A549 (cell line): ENCODE data around the gene TCF7L2. TPM values are rescaled to one million over a fixed set of nuclear protein-coding genes. Genes with fewer than 3 reads are reported as not detected.

Experiments
- ATAC-seq, 2 experiments: fragments of 200-7000 bp in 1 of 2; fragments of >200 bp in 1 of 2; cut with Nextera tagmentation in 1 of 2; cut with Tn5 transposase in 1 of 2; 3 replicates each; pipeline versions ENCODE4 v1.8.0 to v1.9.1; 2018 to 2020; ENCODE audit warnings: mild to moderate bottlenecking in 1 of 2, moderate library complexity in 1 of 2
- CTCF ChIA-PET: fragments of 300-600 bp; sonication (Branson Sonifier 250); formaldehyde crosslinking; extraction: SDS; loops from one replicate; lab custom pipeline; 2021; ENCODE audit warnings: antibody characterized with exemption, inconsistent platforms; lab: Yijun Ruan, JAX
- POLR2A ChIA-PET: fragments of 350-600 bp; formaldehyde crosslinking; extraction: SDS; loops from one replicate; lab custom pipeline; 2021; ENCODE audit warnings: antibody characterized with exemption, inconsistent platforms; lab: Yijun Ruan, JAX
- DNase-seq, 2 experiments: peaks; one replicate each; pipeline versions ENCODE4 v3.0.0 to v3.0.0-alpha.2; 2011 to 2016; ENCODE audit warnings: low read depth in 1 of 2, low spot score in 1 of 2
- FAIRE-seq: peaks from 2 replicates; lab custom pipeline; 2011; peaks lifted over from hg19 to GRCh38; lab: Jason Lieb, UNC
- H3K27ac ChIP-seq, 2 experiments: fragments of >200 bp; sonication (Bioruptor Twin); formaldehyde crosslinking; 3 replicates each; pipeline ENCODE4 v1.5.1; 2016 to 2017
- H3K4me1 ChIP-seq: fragments of >200 bp; sonication (Bioruptor Twin); formaldehyde crosslinking; 3 replicates; pipeline ENCODE4 v1.6.1; 2016
- H3K4me2 ChIP-seq: fragments of >200 bp; sonication (Bioruptor Twin); formaldehyde crosslinking; 3 replicates; pipeline ENCODE4 v1.6.1; 2016
- H3K4me3 ChIP-seq: fragments of >200 bp; sonication (Bioruptor Twin); formaldehyde crosslinking; 3 replicates; pipeline ENCODE4 v1.5.1; 2016
- H3K9me3 ChIP-seq: fragments of >200 bp; sonication (Bioruptor Twin); formaldehyde crosslinking; 3 replicates; pipeline ENCODE4 v1.6.1; 2016
- BHLHE40 ChIP-seq: IDR thresholded peaks from 2 replicates; pipeline ENCODE4 v1.6.1; 2012; ENCODE audit warnings: low read depth, low read length, inconsistent platforms
- CEBPB ChIP-seq, 2 experiments: fragments of >200 bp in 1 of 2; sonication (Bioruptor Twin) in 1 of 2; formaldehyde crosslinking in 1 of 2; IDR thresholded peaks; 2 replicates each; pipeline ENCODE4 v1.6.1; 2012 to 2016
- EHF ChIP-seq: fragments of 250-450 bp; sonication (Bioruptor Pico); IDR thresholded peaks from 2 replicates; pipeline ENCODE4 v1.5.0; 2020; ENCODE audit warnings: mild to moderate bottlenecking
- ESRRA ChIP-seq: fragments of 150-350 bp; IDR thresholded peaks from 2 replicates; pipeline ENCODE4 v1.6.1; 2014; ENCODE audit warnings: mild to moderate bottlenecking, low read length, borderline replicate concordance
- FOSL2 ChIP-seq, 2 experiments: fragments of 450-650 bp in 1 of 2; fragments of >200 bp in 1 of 2; sonication (Bioruptor Twin) in 1 of 2; formaldehyde crosslinking; IDR thresholded peaks; 2 replicates each; pipeline versions ENCODE4 v1.5.0 to v1.6.1; 2016 to 2020; ENCODE audit warnings: mild to moderate bottlenecking in 1 of 2, moderate library complexity in 1 of 2
- HOXB13 ChIP-seq: fragments of 250-450 bp; sonication (Bioruptor Pico); IDR thresholded peaks from 2 replicates; pipeline ENCODE4 v1.5.0; 2020; ENCODE audit warnings: low read depth, mild to moderate bottlenecking, moderate library complexity
- JUN ChIP-seq, 2 experiments: fragments of >200 bp; sonication (Bioruptor Twin); formaldehyde crosslinking; IDR thresholded peaks; 2 replicates in 1 of 2; 3 replicates in 1 of 2; pipeline ENCODE4 v1.6.1; 2016 to 2017
- KDM5A ChIP-seq: fragments of 200-600 bp; sonication (generic); IDR thresholded peaks from 2 replicates; pipeline ENCODE4 v1.6.1; 2016; ENCODE audit warnings: antibody characterized with exemption, mild to moderate bottlenecking
- MAFK ChIP-seq: fragments of 450-650 bp; IDR thresholded peaks from 2 replicates; pipeline ENCODE4 v1.6.1; 2014; ENCODE audit not compliant: partially characterized antibody
- POLR2A ChIP-seq: IDR thresholded peaks from 2 replicates; pipeline ENCODE4 v1.6.1; 2012; ENCODE audit warnings: mild to moderate bottlenecking, low read length
- POLR2AphosphoS2 ChIP-seq: conservative IDR thresholded peaks from 2 replicates; pipeline ENCODE4 v1.6.1; 2012; ENCODE audit warnings: low read length, improper control_type of control experiment, inconsistent platforms
- RCOR1 ChIP-seq: fragments of 150-350 bp; IDR thresholded peaks from 2 replicates; pipeline ENCODE4 v1.6.1; 2014; ENCODE audit warnings: antibody characterized with exemption, low read length, low read depth
- RNF2 ChIP-seq: fragments of 200-600 bp; sonication (generic); IDR thresholded peaks from 2 replicates; pipeline ENCODE4 v1.6.1; 2016; ENCODE audit warnings: low read depth, mild to moderate bottlenecking, antibody characterized with exemption, moderate library complexity, borderline replicate concordance
- ZFP36 ChIP-seq: fragments of 450-650 bp; IDR thresholded peaks from 2 replicates; pipeline ENCODE4 v1.6.1; 2014; ENCODE audit warnings: borderline replicate concordance; ENCODE audit not compliant: partially characterized antibody
- WGBS: methylation state at CpG from one replicate; pipeline ENCODE4 v1.1.6; 2017; ENCODE audit errors: missing lambda C conversion rate; 5-methylcytosine and 5-hydroxymethylcytosine counted together
- polyA plus RNA-seq, 4 experiments: library from polyadenylated mRNA; depleted of rRNA in 3 of 4; stranded (reverse); fragments of >200 nt; fragmentation: RNase III in 1 of 4; extraction: RNeasy Plus Mini Kit Qiagen cat#74134 plus additional on column Dnase treatment in 1 of 4; gene quantifications; 2 replicates in 3 of 4; 3 replicates in 1 of 4; pipeline ENCODE4 v1.2.3, GENCODE V29; 2011 to 2017
- TF ChIP-seq, protein P1 (sequence below): IDR thresholded peaks from 2 replicates; pipeline ENCODE4 v1.6.1; 2012; ENCODE audit warnings: low read depth, borderline replicate concordance
- TF ChIP-seq, protein P2 (sequence below): IDR thresholded peaks from 2 replicates; pipeline ENCODE4 v1.6.1; 2012
- TF ChIP-seq, protein P3 (sequence below): fragments of >200 bp; sonication (Bioruptor Twin); formaldehyde crosslinking; IDR thresholded peaks from 3 replicates; pipeline ENCODE4 v1.5.1; 2016
- TF ChIP-seq, protein P4 (sequence below): fragments of 450-650 bp; IDR thresholded peaks from 2 replicates; pipeline ENCODE4 v1.6.1; 2014; ENCODE audit warnings: antibody characterized with exemption
- TF ChIP-seq, protein P5 (sequence below): fragments of 200-600 bp; sonication (generic); IDR thresholded peaks from 2 replicates; pipeline ENCODE4 v1.6.1; 2016; ENCODE audit warnings: antibody characterized with exemption, mild to moderate bottlenecking, moderate library complexity

Gene TCF7L2
- polyA plus RNA-seq, 2 of the 4 experiments (the other 2 are of a cell fraction), result 11.3 to 14.5 TPM

DNA sequence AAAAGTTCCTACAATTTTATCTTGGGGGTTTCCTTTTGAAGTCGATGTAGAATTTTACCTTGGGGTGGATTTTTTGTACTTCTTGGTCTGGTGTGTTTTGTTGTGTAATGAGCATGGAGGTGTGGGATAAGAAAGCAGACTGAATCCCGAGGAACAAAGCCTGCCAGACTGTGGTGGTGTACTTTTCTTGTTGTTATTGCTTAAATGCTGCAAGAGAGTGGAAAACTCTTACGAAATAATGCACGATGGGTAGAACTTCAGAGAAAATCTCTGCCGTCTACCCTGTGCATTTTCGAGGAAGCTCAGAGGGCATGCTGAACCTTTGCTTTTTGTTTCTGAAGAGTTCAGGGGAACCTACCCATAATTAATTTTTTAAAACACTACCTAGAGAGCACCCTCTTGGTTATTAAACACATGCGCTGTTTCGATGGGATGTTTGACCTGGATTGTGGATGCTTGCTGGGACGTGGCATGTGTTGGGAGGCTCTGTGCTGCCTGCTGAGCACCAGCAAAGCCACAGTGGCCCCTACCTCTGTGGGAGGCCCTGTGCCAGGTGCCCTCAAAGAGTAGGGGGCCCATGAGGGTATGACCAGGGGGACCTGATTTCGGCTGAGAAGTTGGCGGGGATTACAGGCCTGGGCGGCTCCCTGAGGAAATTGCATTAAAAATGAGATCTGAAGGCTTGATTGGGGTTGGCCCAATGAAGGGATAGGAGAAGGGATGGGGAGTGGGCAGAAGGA lies 94.1 kb downstream of the TCF7L2 start:
- CTCF ChIA-PET, result interaction anchor here (1.7 kb wide), 1 partner anchor 15 kb away, joined by 3 read pairs; no protein-coding TSS in a partner anchor
- POLR2A ChIA-PET, result no interaction called here
- Histone ChIP-seq H3K9me3 (no peaks in the 10 kb centered on the region), H3K27ac (peak overlapping the region in 1 of 2 experiments; percentile 67; a peak in 3 of 6 replicates), H3K4me3 (no peak overlapping the region), H3K4me1 (peaks cover 59% of the 10 kb centered on the region), H3K4me2 (no peak overlapping the region)
- WGBS, result 94% methylated on average over 12 of the region's 12 CpGs
- FAIRE-seq (no peak), ATAC-seq (no peak), DNase-seq (no peak)
- peak in 1 of 2 experiments; percentile 42; a peak in 1 of 4 replicates for TF ChIP-seq CEBPB (IDR thresholded peaks at IDR 0.05)
- TF ChIP-seq, protein P1, sequence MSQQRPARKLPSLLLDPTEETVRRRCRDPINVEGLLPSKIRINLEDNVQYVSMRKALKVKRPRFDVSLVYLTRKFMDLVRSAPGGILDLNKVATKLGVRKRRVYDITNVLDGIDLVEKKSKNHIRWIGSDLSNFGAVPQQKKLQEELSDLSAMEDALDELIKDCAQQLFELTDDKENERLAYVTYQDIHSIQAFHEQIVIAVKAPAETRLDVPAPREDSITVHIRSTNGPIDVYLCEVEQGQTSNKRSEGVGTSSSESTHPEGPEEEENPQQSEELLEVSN, result no peak

DNA sequence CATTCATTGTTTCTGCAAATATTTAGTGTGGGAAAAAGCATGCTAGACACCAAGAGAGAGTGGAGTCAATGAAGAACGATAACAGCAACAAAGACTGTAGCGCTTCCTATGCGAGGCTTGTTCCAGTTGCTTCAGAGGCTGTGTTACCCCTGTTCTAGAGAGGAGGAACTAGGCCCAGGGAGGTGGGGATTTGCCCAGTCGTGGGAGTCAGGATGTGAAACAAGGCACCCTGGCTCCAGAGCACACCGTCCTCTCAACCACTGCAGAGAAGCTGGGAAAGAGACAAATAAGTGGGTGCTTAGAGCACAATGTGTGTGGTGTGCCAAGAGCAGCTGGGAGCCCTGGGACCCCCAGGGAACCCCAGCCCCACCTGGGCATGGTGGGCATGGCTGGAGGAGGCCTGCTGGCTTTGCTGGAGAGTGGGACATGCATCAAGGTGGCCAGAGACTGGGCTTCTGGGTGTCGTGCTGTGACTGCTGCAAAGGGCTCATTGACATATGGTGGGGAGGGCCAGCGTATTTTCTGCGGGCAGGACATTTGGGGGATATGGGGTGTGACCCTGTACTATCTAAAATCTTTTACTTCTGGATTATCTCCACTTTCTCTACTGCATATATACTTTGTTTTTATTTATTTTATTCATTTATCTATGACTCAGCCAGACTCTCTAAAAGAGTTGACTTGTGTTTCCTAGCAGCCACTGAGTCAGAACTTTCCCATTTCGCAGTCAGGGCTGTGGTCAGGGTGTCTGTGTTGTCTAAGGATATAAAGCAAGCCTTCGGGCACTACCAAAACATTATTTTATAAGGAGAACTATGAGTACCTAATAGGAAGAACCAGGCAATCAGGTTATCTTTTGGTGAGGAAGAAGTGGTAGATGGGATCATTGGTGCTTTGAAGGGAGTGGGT lies 95.4 kb downstream of the TCF7L2 start:
- peaks cover 59% of the 10 kb centered on the region for H3K4me1 ChIP-seq
- no peak for FAIRE-seq
- CTCF ChIA-PET, result no interaction called here
- no peak overlapping the region for H3K4me3 ChIP-seq
- TF ChIP-seq FOSL2 (IDR thresholded peaks at IDR 0.05) (no peak), FOSL2 (CRISPR knock-in tag; IDR thresholded peaks at IDR 0.05) (peak; percentile 48), RCOR1 (no peak)
- no peaks in the 10 kb centered on the region for H3K9me3 ChIP-seq
- H3K4me2 ChIP-seq, result peak overlapping the region; percentile 54
- peak overlapping the region; percentile 5 to 67; a peak in 3 of 6 replicates for H3K27ac ChIP-seq
- POLR2A ChIA-PET, result no interaction called here
- ATAC-seq, result peak; percentile 71 to 73; a peak in 5 of 6 replicates
- WGBS, result 72% methylated on average over 10 of the region's 10 CpGs
- peak in 1 of 2 experiments; percentile 38 for DNase-seq

DNA sequence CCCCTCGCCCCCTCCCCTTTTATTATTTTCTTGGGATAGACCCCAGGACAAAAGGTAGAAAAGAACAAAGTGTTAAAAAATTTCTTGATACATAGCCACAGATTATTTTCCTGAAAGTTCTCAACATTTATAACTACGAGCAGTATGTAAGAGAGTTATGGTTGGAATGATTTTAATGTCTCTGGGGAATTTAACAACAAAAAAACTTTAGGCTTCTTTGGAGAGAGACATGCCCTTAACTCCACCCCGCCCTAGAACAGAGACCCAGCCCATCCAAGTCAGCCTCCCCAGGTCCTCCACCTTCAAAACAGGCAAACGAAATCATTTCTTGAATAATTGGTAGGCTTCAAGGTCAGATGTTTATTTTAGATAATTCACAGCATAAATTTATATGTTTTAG lies 97.1 kb downstream of the TCF7L2 start:
- Histone ChIP-seq H3K27ac (0 out of 6 replicates have a peak overlapping the region, but pooled peaks of 1 of the 2 experiments have one; percentile 16), H3K4me3 (no peak overlapping the region), H3K4me1 (peaks cover 51% of the 10 kb centered on the region), H3K4me2 (no peak overlapping the region), H3K9me3 (no peaks in the 10 kb centered on the region)
- no peak for FAIRE-seq
- CTCF ChIA-PET, result no interaction called here
- no peak for ATAC-seq
- POLR2A ChIA-PET, result no interaction called here
- no peak for TF ChIP-seq POLR2AphosphoS2
- TF ChIP-seq ESRRA, result no peak
- TF ChIP-seq KDM5A, result no peak
- TF ChIP-seq MAFK, result no peak
- TF ChIP-seq BHLHE40, result no peak
- TF ChIP-seq HOXB13 (CRISPR knock-in tag), result no peak
- no peak for TF ChIP-seq ZFP36
- no peak for TF ChIP-seq POLR2A
- TF ChIP-seq CEBPB (IDR thresholded peaks at IDR 0.05), result no peak
- TF ChIP-seq EHF (CRISPR knock-in tag), result no peak
- no peak for TF ChIP-seq JUN (IDR thresholded peaks at IDR 0.05)
- TF ChIP-seq, protein P2, sequence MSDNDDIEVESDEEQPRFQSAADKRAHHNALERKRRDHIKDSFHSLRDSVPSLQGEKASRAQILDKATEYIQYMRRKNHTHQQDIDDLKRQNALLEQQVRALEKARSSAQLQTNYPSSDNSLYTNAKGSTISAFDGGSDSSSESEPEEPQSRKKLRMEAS, result no peak
- 64% methylated on average over 4 of the region's 4 CpGs for WGBS
- DNase-seq, result no peak

DNA sequence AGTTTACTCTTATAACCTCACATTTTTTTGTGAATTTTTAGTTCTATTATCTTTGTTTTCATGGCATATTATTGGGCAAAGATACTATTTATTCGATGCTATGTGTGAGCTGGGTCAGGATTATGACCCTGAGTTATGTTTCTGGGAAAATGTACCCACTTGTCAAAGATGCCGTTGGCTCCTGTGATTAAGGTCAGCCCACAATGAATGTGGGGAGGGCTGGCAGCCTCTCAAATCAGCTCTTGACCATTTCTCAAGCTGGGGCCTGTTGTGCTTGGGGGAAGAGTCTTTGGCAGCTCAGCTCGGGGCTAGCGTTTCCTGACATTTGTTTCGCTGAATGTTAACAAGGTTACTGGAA lies 97.5 kb downstream of the TCF7L2 start:
- Histone ChIP-seq H3K4me2 (no peak overlapping the region), H3K27ac (no peak overlapping the region), H3K4me3 (no peak overlapping the region), H3K9me3 (no peaks in the 10 kb centered on the region), H3K4me1 (peaks cover 51% of the 10 kb centered on the region)
- no peak for FAIRE-seq
- no peak for DNase-seq
- 91% methylated on average over 5 of the region's 5 CpGs for WGBS
- ChIA-PET CTCF (interaction anchor here (0.8 kb wide), 1 partner anchor 11 kb away, joined by 3 read pairs; no protein-coding TSS in a partner anchor), POLR2A (no interaction called here)
- no peak for ATAC-seq
- no peak for TF ChIP-seq ESRRA
- TF ChIP-seq, protein P3, sequence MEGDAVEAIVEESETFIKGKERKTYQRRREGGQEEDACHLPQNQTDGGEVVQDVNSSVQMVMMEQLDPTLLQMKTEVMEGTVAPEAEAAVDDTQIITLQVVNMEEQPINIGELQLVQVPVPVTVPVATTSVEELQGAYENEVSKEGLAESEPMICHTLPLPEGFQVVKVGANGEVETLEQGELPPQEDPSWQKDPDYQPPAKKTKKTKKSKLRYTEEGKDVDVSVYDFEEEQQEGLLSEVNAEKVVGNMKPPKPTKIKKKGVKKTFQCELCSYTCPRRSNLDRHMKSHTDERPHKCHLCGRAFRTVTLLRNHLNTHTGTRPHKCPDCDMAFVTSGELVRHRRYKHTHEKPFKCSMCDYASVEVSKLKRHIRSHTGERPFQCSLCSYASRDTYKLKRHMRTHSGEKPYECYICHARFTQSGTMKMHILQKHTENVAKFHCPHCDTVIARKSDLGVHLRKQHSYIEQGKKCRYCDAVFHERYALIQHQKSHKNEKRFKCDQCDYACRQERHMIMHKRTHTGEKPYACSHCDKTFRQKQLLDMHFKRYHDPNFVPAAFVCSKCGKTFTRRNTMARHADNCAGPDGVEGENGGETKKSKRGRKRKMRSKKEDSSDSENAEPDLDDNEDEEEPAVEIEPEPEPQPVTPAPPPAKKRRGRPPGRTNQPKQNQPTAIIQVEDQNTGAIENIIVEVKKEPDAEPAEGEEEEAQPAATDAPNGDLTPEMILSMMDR, result no peak
- TF ChIP-seq, protein P4, sequence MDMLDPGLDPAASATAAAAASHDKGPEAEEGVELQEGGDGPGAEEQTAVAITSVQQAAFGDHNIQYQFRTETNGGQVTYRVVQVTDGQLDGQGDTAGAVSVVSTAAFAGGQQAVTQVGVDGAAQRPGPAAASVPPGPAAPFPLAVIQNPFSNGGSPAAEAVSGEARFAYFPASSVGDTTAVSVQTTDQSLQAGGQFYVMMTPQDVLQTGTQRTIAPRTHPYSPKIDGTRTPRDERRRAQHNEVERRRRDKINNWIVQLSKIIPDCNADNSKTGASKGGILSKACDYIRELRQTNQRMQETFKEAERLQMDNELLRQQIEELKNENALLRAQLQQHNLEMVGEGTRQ, result no peak
- no peak for TF ChIP-seq HOXB13 (CRISPR knock-in tag)
- TF ChIP-seq BHLHE40, result no peak
- no peak for TF ChIP-seq RNF2
- no peak for TF ChIP-seq POLR2AphosphoS2
- TF ChIP-seq, protein P5, sequence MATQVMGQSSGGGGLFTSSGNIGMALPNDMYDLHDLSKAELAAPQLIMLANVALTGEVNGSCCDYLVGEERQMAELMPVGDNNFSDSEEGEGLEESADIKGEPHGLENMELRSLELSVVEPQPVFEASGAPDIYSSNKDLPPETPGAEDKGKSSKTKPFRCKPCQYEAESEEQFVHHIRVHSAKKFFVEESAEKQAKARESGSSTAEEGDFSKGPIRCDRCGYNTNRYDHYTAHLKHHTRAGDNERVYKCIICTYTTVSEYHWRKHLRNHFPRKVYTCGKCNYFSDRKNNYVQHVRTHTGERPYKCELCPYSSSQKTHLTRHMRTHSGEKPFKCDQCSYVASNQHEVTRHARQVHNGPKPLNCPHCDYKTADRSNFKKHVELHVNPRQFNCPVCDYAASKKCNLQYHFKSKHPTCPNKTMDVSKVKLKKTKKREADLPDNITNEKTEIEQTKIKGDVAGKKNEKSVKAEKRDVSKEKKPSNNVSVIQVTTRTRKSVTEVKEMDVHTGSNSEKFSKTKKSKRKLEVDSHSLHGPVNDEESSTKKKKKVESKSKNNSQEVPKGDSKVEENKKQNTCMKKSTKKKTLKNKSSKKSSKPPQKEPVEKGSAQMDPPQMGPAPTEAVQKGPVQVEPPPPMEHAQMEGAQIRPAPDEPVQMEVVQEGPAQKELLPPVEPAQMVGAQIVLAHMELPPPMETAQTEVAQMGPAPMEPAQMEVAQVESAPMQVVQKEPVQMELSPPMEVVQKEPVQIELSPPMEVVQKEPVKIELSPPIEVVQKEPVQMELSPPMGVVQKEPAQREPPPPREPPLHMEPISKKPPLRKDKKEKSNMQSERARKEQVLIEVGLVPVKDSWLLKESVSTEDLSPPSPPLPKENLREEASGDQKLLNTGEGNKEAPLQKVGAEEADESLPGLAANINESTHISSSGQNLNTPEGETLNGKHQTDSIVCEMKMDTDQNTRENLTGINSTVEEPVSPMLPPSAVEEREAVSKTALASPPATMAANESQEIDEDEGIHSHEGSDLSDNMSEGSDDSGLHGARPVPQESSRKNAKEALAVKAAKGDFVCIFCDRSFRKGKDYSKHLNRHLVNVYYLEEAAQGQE, result no peak
- TF ChIP-seq JUN (IDR thresholded peaks at IDR 0.05), result no peak
- TF ChIP-seq MAFK, result no peak
